Stomach (tissue), 9 donors: Measurements from ENCODE around the gene MFNG. TPM values are rescaled to one million over a fixed set of nuclear protein-coding genes. Genes with fewer than 3 reads are reported as not detected.
A peak's percentile ranks its signal among the peaks of the same experiment; 100 is the strongest.

Source experiments
- DNase-seq, 2 donors: peaks; one replicate each; pipeline versions ENCODE4 v3.0.0 to v3.0.0-alpha.2; 2013 to 2019
- H3K27ac ChIP-seq, 5 donors: fragments of 200-600 bp in 4 of 5; sonication (generic) in 4 of 5; one replicate each; pipeline ENCODE4 v1.5.1; 2013 to 2019; ENCODE audit warnings: mild to moderate bottlenecking in 1 of 5, moderate library complexity in 1 of 5
- H3K27me3 ChIP-seq, 3 donors: fragments of 200-600 bp; sonication (generic); one replicate each; pipeline ENCODE4 v1.5.1; 2017 to 2019; ENCODE audit warnings: mixed run types in 1 of 3
- H3K36me3 ChIP-seq, 4 donors: fragments of 200-600 bp; sonication (generic); 1 replicate in 3 of 4; 2 replicates in 1 of 4; pipeline ENCODE4 v1.5.1; 2016 to 2019
- H3K4me1 ChIP-seq, 4 donors: fragments of 200-600 bp; sonication (generic); one replicate each; pipeline ENCODE4 v1.5.1; 2016 to 2019
- H3K4me3 ChIP-seq, 4 donors: fragments of 200-600 bp; sonication (generic) in 3 of 4; one replicate each; pipeline ENCODE4 v1.5.1; 2016 to 2019; ENCODE audit warnings: mild to moderate bottlenecking in 1 of 4
- H3K9me3 ChIP-seq, 4 donors: fragments of 200-600 bp; sonication (generic); one replicate each; pipeline ENCODE4 v1.5.1; 2016 to 2019
- CTCF ChIP-seq, 7 experiments: fragments of 450-650 bp in 4 of 7; fragments of 200-600 bp in 3 of 7; sonication (generic) in 3 of 7; IDR thresholded peaks; one replicate each; pipeline ENCODE4 v1.5.1; 2016 to 2019; ENCODE audit warnings: antibody characterized with exemption in 7 of 7, control low read depth in 2 of 7, mild to moderate bottlenecking in 1 of 7
- EP300 ChIP-seq: sonication (generic); formaldehyde crosslinking; IDR thresholded peaks from one replicate; pipeline ENCODE4 v1.6.1; 2017; ENCODE audit warnings: antibody characterized with exemption
- POLR2A ChIP-seq, 4 donors: fragments of 450-650 bp; IDR thresholded peaks; one replicate each; pipeline ENCODE4 v1.6.1; 2016; ENCODE audit warnings: antibody characterized with exemption in 4 of 4, control low read depth in 2 of 4, mild to moderate bottlenecking in 1 of 4, moderate library complexity in 1 of 4
- POLR2AphosphoS5 ChIP-seq, 3 donors: sonication (generic); formaldehyde crosslinking; IDR thresholded peaks; one replicate each; pipeline ENCODE4 v1.6.1; 2016; ENCODE audit warnings: antibody characterized with exemption in 3 of 3
- WGBS, 5 donors: extraction: QIAGEN DNeasy Blood & Tissue Kit in 3 of 5; methylation state at CpG; one replicate each; pipeline versions ENCODE4 v1.1.5 to v1.1.7; 2013 to 2018; 5-methylcytosine and 5-hydroxymethylcytosine counted together
- intact Hi-C: fragments of 100-400 bp; cut with DNase I; formaldehyde crosslinking; loops from one replicate; pipeline ENCODE4 v1.15.1; 2023; ENCODE audit warnings: low total_unique reads
- polyA plus RNA-seq, 3 donors: library from polyadenylated mRNA; stranded (reverse); fragments of 200-250 nt; gene quantifications; one replicate each; pipeline ENCODE4 v1.2.3, GENCODE V29; 2013
- total RNA-seq, 5 donors: library from RNA; depleted of rRNA; stranded (reverse); fragments of >200 nt; gene quantifications; one replicate each; pipeline versions ENCODE4 v1.1.0 to v1.2.3, GENCODE V29; 2014 to 2016
- donor health status: healthy with polysubstance abuse.
- donor health status: Bipolar disorder and iron deficiency.
- donor health status: healthy.

The MFNG gene
- total and polyA plus RNA-seq, 8 donors, result 1.7 to 86.4 (median 8.5) TPM

DNA sequence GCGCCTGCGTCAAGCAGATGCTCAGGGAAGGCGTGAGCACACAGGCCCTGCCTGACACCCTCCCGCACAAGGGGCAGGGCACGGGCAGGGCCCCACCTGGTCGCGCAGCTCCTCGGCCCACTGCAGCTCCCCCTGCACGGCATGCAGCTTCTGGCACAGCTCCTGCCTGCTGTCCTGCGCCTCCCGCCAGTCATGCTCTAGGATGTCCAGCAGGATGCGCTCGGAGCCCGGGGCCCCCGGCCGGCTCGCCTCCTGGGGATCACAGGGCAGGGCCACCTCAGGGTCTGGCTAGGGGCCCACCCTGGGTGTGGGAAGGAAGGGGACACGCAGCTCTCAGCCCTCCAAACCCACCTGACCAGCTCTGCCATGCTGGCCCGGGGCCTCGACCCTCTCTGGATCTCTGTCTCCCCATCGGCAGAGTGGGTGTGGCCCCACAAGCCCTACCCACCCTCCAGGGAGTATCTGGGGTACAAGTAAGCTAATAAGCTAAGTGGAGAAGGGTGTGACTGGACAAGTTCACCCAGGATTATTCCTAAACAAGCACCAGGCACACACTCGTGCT, 22.3 kb upstream of the MFNG start:
- peak overlapping the region; percentile 43 to 56 (median 49) for H3K27ac ChIP-seq
- no peaks in the 10 kb centered on the region for H3K9me3 ChIP-seq
- DNase-seq, result peak in 1 of 2 donors; percentile 65
- TF ChIP-seq POLR2AphosphoS5 (IDR thresholded peaks at IDR 0.05) (no peak), CTCF (IDR thresholded peaks at IDR 0.05) (no peak), POLR2A (IDR thresholded peaks at IDR 0.05) (no peak), EP300 (no peak)
- H3K4me1 ChIP-seq, result peaks cover 16 to 61% (median 43%) of the 10 kb centered on the region in 4 donors
- H3K4me3 ChIP-seq, result no peak overlapping the region
- intact Hi-C loops, result no loop called here
- H3K27me3 ChIP-seq, result peaks cover 0 to 9% (median 0%) of the 10 kb centered on the region in 3 donors
- 34 to 67% (median 54%) methylated on average over 2 to 22 of the region's 22 CpGs for WGBS, 5 donors
- peaks cover 5 to 27% (median 24%) of the 10 kb centered on the region in 4 donors for H3K36me3 ChIP-seq

DNA sequence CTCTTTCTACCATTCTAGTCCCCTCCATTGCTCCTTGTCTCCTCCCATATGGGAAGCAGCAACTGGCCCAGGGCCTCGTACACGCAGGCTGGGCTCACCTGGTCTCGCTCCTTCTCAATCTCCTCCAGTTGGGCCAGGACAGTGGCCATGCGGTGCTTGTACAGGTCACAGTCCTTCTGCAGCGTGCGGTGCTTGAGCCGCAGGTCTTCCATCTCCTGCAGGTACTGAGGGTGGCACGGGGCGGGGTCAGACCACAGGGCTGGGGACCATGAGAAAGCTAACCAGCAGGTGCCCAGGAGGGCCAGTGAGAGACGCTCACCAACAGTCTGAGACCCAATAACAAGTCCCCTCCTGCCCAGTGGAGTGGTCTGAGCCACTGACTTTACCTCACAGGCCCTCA, 21.5 kb upstream of the MFNG start:
- Histone ChIP-seq H3K27me3 (peaks cover 0 to 6% (median 0%) of the 10 kb centered on the region in 3 donors), H3K9me3 (no peaks in the 10 kb centered on the region), H3K36me3 (peaks cover 5 to 27% (median 24%) of the 10 kb centered on the region in 4 donors), H3K4me3 (no peak overlapping the region), H3K27ac (peak overlapping the region in 1 of 5 donors; percentile 49), H3K4me1 (peaks cover 24 to 61% (median 48%) of the 10 kb centered on the region in 4 donors)
- TF ChIP-seq CTCF (IDR thresholded peaks at IDR 0.05), result no peak
- no peak for TF ChIP-seq POLR2AphosphoS5 (IDR thresholded peaks at IDR 0.05)
- TF ChIP-seq POLR2A (IDR thresholded peaks at IDR 0.05), result no peak
- TF ChIP-seq EP300, result no peak
- DNase-seq, result no peak
- WGBS, 5 donors, result 93 to 100% (median 94%) methylated on average over 7 to 10 of the region's 10 CpGs
- intact Hi-C loops, result no loop called here

DNA sequence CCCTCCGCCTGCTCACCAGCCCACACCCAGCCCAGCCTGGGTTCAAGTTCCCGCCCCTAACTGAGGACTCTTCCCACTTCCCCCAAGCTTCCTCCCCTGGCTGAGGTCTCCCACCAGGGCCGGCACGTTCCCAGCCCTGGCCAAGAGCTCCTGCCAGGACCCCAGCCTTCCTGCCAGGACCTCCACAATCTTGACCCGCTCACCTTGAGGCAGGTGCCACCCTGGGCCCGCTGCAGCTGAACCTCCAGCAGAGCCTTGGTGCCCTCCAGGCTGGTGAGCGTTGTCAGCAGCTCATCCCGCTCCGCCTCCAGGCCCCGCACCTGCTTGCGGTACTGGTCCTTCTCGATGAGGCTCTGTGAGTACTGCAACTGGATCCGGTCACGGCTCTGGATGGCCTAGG, 19.8 kb upstream of the MFNG start:
- H3K4me1 ChIP-seq, result peaks cover 41 to 65% (median 61%) of the 10 kb centered on the region in 4 donors
- H3K4me3 ChIP-seq, result no peak overlapping the region
- no peaks in the 10 kb centered on the region for H3K9me3 ChIP-seq
- H3K27ac ChIP-seq, result peak overlapping the region in 1 of 5 donors; percentile 88
- peaks cover 0 to 10% (median 0%) of the 10 kb centered on the region in 3 donors for H3K27me3 ChIP-seq
- intact Hi-C loops, result no loop called here
- WGBS, 5 donors, result 88 to 94% (median 90%) methylated on average over 14 of the region's 14 CpGs
- no peak for DNase-seq
- TF ChIP-seq EP300 (no peak), POLR2A (IDR thresholded peaks at IDR 0.05) (no peak), POLR2AphosphoS5 (IDR thresholded peaks at IDR 0.05) (no peak), CTCF (IDR thresholded peaks at IDR 0.05) (no peak)
- peaks cover 5 to 27% (median 24%) of the 10 kb centered on the region in 4 donors for H3K36me3 ChIP-seq

- no peak for DNase-seq
- TF ChIP-seq POLR2AphosphoS5 (IDR thresholded peaks at IDR 0.05) (no peak), EP300 (no peak), POLR2A (IDR thresholded peaks at IDR 0.05) (no peak), CTCF (IDR thresholded peaks at IDR 0.05) (no peak)
- Histone ChIP-seq H3K36me3 (peaks cover 5 to 27% (median 24%) of the 10 kb centered on the region in 4 donors), H3K9me3 (no peaks in the 10 kb centered on the region), H3K4me3 (no peak overlapping the region), H3K4me1 (peaks cover 45 to 69% (median 65%) of the 10 kb centered on the region in 4 donors), H3K27me3 (peaks cover 0 to 15% (median 0%) of the 10 kb centered on the region in 3 donors), H3K27ac (peak overlapping the region in 2 of 5 donors; percentile 85 to 88)
- WGBS, 5 donors, result 90 to 96% (median 92%) methylated on average over 4 of the region's 4 CpGs
- intact Hi-C loops, result no loop called here
Observed at GRCh38 chr22:37505565-37505964, 19.4 kb upstream of the MFNG start.
